ENCODE data around the gene NACC2.
"Not testable (repeated sequence)": the region's sequence is repeated elsewhere in the genome, so short reads cannot be mapped to it uniquely, and the experiment has no call there.

Gene NACC2

DNA sequence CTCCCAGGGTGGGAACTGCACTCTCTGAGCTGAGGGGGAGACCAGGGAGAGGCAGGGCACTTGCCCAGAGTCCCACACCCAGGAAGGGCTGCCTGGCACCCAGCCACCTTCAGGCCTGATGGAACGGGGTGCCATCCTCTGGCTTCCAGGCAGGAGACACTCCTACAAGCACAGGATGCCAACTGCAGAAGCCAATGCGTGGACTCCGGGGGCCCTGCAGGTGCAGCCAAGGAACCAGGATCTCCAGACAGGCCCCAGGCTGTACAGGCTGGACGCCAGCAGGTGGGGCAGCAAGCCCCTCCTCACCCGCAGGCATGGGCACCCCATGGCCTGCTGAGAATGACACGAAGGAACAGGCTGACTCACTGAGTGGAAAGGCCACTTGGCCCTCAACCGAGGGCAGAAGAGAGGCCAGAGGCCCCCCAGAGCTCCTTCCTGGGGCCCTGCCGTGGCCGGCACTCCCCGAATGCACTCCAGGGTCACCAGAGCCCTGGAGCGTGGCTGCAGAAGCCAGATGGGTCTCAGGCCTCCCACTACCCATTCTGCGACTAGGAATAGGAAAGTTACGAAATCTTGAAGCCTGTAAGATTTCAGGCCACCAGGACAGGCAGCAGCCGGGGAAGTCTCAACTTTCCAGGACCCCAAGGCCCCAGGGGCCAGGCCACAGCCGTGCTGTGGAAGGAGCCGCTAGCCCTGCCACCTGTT is 15.7 kb downstream of the NACC2 start:
- DNase-seq, result no peak

DNA sequence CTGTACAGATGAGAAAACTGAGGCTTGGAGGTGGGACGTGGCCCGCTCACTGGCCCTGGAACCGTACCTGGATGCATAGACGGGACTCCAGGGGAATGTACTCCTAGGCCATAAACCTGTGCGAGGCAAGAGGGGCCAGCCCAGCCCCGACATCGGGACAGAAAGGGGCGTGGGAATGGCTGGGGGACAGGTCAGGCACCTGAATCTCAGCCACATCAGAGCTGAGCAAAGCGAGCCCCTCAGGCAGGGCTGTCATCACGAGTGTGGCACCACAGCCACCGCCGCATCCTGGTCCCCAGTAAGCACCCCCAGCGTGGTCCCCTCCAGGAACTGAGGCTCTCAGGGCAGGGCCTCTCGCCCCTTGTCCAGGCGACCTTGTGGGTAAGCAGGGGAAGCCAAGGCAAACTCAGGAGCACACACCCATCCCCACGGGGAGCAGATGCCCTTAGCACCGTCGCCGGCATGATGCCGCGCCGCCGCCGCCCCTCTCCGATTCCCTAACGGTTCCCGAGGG is 16.5 kb downstream of the NACC2 start:
- DNase-seq, result no peak

DNA sequence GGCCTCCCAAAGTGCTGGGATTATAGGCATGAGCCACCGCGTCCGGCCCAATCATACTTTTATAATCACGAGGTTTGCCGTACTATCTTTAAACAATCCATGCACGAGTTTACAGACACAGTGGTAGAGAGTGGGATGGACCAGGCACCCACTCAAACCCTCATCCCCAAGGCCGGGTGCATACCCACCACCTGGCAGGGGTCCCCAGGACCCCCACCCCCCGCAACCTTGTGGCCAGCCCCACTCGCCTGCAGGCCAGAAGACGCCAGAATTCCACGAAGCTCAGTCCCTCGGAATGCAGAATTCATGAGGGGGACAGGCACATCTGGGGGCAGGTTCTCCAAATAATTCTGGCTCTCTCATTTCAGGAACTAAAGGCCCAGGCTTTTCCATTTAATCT is 17.1 kb downstream of the NACC2 start:
- no peak for DNase-seq

DNA sequence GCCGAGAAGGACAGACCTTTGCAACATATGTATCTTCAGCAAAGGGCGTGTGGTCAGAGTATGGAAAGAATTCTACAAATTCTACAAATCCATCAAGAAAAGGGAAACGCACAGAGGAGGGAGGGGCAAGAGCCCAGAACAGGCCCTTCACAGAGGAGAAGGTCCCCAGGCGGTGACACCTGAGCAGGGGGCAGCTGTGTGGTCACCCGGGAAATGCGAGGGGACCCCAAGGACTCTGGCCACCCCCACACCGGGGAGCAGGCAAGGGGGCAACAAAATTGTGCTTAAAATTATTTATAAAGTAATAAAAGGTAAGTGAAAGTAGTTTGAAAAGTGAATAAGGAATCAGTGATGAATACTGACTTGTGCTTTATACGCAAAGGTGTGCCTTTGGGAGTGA is 17.6 kb downstream of the NACC2 start:
- no peak for DNase-seq

DNA sequence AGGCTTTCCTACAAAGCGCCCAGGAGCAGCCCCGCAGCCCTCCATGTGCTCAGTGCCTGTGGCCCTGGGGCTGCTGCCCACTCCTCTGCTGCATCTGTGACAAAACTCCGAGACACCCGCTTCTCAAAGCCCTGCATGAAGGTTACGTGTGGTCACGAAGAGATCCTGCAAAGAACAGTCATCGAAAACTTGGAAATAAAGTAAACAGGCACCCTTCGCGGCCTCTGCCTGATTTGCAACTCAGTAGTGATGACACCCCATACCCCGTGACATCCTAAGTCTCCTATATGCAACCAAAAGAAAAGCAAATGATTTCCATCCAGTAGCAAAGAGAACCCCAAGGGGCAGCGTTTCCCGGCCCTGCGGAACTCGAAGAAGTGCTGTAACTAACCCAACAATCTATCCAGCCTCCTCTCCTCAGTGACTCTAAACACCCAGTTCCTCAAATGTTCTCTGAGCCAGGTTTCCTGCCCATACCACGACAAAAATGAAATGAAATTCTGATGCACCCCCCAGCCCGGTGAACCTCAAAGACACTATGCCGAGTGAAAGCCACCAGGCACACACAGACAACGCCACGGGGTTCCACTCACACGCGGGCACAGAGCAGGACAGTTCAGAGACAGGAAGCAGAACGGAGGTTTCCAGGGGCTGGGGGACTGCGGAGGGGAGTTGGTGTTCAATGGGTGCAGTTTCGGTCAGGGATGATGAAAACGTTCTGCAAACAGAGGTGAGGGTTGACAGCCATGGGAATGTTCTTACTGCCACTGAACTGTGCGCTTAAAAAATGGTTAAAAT is 19.0 kb downstream of the NACC2 start:
- DNase-seq, result no peak

DNA sequence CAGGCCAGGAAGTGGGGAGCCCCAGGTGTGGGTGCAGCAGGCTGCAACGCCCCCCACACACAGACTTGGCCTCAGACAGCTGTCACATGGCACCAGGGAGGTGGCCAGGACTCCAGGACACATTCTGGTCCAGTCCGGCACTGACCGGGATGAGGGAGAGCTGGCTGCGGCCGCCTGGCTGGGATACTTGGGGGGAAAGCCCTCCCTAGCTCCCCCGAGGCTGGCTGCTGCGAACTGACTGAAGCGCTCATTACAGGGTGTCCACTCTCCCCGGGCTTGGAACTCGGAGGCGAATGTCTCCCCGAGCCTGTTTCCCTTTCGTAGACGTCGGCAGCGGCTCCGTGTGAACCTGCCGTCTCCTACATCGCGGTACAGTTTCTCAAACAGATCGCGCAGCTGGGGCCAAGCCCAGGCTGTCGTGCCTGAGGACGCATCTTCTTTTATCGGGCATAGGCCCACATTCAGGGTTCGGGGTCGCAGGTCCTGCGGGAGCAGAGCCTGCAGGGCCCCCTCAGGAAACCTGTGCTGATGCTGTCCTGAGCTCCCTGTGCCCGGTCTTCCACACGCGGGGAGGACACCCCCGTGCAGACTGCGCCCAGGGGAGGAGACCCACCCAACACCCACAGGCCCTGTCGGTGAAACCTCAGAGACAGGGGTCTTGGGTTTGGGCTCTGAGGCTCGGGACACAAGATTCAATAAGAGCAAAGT is 19.8 kb downstream of the NACC2 start:
- no peak for DNase-seq

DNA sequence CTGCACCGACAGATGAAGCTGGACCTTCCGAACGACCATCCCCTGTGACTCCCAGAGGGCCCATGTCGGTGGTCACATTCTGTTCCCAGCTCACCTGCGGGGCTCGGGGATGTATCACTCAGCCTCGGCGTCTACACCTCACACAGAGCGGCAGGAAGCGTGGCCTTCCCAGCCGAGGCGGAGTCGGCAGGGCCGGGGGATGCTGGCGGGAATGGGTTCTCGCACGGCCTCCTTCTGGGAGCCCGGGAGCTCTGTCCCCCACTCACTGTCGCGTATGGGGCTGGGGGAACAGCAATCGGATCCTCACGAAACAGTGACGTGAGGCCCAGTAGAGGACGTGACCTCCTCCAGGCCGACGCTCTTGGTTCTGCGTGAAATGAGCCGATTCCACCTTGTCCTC is 20.4 kb downstream of the NACC2 start:
- no peak for DNase-seq

DNA sequence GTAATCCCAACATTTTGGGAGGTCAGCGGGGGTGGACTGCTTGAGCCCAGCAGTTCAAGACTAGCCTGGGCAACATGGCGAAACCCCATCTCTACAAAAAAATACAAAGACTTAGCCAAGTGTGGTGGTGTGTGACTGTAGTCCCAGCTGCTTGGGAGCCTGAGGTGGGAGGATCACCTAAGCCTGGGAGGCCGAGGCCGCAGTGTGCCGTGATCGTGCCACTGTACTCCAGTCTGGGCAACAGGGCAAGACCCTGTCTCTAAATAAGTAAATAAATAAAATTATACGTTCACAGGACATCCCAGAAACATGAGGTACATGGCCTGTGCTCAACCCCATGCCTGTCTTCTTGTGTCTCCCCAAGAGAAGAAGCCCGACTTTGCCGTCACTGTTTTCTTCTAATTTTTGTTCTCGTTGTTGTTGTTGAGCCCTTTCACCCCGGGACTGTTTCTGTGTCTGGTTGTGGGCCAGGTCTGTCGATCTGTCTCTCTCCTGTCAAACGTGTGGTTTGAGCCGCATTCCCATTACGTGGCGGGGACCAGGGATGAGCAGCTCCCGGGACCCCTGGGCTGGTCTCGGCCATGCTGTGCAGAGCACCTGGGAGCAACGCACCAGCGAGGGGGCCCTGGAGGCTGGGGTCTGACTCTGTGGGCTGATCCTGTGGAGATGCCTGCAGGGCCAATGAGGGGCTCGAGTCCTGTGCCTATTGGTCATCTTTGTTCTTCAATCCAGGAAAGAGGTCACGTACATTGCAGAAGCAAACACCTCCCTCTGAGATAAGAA is 32.2 kb downstream of the NACC2 start:
- DNase-seq, result no peak

DNA sequence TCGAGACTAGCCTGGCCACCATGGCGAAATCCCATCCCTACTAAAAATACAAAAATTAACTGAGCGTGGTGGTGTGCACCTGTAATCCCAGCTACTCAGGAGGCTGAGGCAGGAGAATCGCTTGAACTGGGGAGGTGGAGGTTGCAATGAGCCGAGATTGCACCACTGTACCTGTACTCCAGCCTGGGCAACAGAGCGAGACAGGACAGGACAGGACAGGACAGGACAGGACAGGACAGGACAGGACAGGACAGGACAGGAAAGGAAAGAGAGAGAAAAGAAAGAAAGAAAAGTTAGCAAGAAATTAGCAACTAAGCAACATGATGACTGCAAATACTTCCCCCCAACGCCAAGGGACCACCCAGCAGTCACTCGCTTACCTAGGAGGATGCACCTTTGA is 33.2 kb downstream of the NACC2 start:
- not testable (repeated sequence) for DNase-seq

DNA sequence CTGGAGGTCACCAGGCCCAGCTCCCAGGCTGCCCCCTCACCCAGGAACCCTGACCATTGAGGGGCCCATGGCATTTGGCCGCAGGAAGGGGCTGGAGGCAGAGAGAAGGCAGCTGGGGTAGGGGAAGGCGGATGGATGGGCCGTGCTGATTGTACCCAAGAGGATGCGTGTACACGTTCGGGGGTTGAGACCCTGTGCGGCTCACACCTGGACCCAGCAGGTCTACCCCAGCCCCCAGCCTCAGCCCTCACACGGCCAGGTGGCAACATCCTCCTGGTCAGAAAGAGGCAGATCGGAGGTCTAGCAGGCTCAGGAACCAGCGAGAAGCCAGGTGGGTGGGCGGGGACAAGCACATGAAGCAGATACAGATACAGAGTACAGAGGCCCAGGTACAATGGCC is 33.7 kb downstream of the NACC2 start:
- no peak for DNase-seq

DNA sequence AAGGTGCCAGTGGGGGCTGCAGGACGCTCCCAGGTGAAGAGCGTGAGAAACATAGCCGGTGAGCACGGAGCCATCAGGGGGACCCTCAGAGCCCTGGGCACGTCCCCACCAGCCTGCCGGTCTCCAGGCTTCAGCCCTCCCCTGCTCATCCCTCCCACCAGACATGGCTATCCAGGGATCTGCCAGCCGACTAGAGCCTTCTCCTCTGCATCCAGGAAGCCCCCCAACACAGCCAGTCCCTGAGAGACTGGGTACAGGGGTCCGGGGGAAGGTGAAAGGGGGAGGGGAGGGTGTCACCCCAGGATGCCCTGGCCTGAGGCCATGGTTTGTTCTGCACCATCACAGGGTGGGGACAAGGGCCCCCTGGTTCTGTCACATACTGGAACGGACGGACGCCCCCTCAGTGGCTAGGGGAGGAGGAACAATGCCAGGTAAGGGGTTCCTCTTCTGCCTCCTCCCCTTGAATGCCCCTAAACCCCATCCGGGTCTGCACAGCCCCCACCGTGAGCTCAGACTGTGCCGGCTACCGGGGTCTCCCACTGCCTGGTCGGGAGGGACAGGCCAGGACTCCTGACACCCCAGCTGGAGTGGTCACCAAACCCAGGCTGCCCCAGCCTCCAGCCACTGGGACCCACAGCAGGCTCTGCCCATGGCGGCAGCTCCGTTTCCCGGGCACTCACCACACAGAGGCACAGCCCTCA is 34.3 kb downstream of the NACC2 start:
- no peak for DNase-seq

DNA sequence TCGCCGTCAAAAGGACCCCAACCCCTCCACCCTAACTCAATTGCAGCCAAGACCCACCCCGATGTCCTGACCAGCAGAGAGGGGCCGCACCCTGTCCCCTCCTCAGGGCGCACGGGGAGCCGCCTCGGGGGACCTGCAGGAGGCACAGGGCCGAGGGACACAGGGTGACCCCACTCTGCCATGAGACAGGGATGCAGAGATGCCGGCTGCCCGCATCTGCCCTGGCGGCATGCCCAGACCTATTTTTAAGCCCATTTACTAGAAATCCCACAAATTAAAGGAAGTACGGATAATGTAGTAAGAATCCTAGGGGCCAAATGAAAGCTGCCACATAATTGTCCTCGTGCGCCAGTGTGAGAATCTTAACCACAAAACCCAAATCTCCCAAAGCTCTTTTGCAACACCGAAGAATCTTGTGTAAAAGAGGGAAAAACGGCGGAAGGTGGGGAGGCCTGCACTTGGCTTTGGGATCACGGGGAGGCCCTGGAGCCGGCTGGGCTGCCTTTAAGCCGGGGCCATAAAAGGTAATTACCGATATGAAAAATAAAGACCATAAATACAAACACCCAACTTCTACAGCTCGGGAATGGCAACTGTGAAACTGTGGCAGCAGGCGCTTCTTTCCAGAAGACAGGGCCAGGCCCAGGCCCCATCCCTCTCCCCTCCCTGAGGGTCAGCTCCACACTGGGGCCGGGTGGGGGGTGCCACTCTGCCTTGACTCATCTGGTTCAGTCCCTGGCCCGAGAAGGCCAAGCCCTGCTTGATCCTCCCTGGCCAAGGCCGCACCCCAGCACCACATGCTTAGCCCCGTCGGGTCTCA is 35.0 kb downstream of the NACC2 start:
- DNase-seq, result no peak

DNA sequence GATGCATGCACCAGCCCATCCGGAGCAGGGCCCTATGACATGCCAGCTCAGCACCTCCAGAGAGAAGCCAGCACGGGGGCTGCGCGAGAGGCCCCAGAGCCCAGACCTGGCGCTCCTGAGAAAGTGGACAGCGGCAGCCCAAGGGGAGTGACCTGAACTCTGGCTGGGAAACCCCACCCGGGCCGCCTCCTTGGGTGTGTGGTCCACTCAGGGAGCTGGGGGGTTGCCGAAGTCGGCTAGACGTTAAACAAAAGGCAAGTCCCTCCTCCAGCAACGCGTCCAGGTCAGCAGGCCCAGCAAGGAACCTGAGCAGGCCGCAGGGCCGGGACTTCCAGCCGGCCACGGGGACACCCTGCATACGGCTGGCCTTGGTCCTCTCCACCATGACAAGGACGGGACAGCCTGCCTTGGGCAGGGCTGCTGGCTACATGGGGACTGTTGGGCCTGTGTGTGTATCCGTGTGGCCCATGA is 35.7 kb downstream of the NACC2 start:
- no peak for DNase-seq

DNA sequence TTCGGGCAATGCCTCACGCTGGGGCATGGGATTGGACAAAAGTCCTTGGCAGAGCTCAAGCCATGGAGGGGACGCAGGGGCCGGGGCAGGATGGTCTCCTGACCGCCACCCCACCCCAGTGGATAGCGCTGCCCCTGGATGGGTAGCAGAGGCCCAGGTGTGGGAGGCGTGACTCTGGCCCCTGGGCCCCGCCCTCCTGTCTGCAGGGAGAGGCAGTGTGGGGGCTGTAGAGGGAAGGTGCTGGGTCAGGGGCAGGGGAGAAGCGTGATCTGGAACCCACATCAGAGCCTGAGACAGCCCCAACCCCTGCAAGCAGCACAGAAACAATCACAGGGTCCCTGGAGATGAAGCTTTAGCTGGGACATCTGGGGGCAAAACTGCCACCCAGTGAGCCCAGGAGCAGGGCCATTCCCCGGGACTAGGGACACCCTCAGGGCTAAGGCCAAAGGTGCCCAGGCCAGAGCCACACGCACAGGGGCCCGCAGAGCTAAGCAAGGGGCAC is 36.2 kb downstream of the NACC2 start:
- no peak for DNase-seq

DNA sequence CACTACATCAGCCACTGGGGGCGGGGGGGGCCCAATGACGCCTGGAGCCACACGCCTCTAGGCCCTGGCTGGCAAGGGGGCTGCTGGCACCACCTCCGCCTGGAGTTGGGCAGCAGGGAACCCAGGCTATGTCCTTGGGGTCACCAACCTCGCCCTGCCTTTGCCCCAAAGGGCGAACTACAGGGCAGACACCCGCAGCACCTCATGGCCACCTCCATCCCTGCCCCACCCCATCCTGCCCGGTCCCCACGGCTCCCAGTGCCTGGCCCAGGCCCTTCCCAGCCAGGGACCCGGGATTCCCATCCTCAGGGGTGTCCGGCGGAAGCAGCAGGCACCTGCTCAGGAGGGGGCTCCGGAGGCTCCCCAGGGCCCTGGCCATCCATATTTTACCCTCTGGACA is 37.0 kb downstream of the NACC2 start:
- DNase-seq, result no peak

DNA sequence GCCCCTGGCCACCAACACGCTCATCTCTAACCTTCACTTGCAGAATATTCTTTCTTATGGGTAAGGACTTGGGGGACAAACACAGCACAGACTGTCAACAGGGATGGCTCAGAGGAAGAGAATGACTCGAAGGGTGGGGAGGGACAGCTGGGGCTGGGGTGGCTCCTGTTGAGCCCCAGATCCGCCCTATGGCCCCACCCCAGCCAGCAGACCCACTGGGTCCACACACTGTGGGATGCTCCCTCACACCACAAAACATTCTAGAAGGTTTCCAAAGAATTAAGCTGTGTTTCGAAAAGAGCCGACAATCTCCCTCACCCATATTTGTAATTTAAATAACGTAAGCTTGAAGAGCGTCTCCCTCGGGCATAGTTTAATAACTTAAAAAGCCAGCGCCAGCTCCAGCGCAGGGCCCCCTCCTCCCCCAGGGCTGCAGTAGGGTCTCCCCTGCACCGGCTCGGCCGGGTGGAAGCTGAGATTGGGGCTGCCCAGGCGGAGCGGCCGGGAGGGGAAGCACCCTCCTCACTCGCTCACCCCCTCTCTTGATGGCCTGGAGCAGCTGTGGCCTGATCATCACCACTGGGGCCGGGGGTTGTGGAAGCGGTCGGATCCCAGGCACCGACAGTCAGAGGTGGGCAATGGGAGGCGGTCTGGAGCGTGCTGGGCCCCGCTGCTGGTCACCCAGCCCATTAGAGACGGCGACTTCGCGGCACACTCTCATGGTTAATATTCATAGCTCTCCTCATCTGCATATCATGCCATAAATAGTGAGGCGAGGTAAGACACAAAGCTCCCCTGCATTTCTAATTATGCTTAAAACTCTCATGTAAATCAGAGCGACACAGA is 37.6 kb downstream of the NACC2 start:
- no peak for DNase-seq

DNA sequence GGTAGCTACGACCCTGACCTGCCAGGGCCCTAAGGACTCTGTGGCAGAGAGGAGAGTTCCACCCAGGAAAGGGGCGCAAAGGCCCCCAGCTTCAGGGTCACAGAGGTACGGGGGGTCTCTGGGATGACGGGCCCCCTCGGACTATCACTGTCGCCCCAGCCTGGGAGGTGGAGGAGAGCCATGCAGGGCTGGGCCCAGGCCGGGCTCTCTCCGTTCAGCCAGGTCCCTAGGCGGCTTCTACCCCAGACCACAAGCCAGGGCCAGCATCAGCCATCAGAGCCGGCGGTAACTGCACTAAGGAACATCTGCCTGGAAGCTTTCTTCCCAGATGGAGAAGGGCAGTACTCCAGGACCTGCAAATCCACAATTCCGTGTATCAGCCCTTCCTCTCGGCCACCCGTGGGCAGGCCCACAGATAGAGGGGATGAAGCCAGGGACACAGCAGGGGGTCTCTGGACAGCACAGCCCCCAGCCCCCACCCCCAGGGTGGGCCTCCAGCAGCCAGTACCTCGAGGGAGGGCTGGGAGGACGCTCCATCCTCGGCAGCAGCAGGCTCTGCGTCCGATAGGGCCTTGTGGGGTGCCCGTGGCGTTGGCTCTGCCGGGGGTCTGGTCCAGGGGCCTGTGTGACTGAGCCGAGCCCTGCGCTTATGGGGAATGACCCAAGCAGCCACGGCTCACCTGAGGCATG is 38.4 kb downstream of the NACC2 start:
- no peak for DNase-seq

DNA sequence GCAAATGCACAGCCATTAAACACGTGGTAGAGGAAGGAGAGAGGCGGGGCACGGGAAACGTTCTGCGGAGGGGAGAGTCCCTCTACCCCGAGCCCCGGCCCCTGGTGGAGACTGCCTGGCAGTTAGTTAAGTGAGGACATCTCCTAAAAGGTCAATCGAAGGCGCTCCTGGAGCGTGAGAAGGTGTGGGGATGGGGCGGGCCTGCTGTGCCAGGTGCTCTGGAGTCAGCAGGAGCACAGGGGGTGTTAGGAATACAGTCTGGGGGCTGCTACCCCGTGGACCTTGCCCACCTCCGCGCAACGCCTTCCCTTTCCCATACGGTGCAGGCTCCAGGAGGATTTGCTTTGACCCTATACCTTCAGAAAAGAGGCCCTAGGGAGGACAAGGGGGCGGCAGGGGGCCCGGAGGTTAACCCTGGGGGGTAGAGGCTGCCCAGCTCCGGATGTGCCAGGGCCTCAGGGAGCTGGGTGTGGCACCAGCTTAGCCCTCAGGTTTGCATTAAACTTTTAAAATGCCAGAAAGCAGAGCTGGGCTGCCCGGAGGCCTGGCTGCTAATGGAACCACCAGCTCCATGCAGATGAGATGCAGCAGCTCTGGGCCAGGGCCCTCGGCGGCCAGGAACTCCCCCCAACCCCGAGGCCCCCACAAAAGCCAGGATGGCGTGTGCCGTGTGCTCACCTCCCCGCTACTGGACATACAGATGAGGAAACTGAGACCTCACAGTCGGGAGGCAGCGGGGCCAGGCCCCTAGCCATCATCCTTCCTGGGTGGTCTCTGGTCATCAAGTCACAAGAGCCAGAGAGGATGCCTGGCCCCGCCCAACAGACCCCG is 39.2 kb downstream of the NACC2 start:
- no peak for DNase-seq

All from SW 1271 (cell line).